Subcutaneous adipose tissue (tissue), 4 donors: ENCODE results near the gene AMBRA1. TPM values are rescaled to one million over a fixed set of nuclear protein-coding genes. Genes with fewer than 3 reads are reported as not detected.

ENCODE experiments used
- CTCF ChIP-seq: fragments of 450-650 bp; IDR thresholded peaks from one replicate; pipeline ENCODE4 v1.5.1; 2016; ENCODE audit warnings: low read depth, mild to moderate bottlenecking, control low read depth, antibody characterized with exemption, moderate library complexity
- total RNA-seq, 4 donors: library from RNA; depleted of rRNA; stranded (reverse); fragments of >200 nt; gene quantifications; one replicate each; pipeline ENCODE4 v1.1.0, GENCODE V29; 2016

AMBRA1 gene
- total RNA-seq, 4 donors from 2014 or later = 17.1 to 39.4 (median 23.5) TPM

GRCh38 chr11:46590740-46591605 lies 2.9 kb downstream of the AMBRA1 start:
- no peak for TF ChIP-seq CTCF

- TF ChIP-seq CTCF = no peak
Observed at GRCh38 chr11:46588915-46589314, 4.9 kb downstream of the AMBRA1 start.

- TF ChIP-seq CTCF = no peak
Observed at GRCh38 chr11:46588131-46588530, 5.7 kb downstream of the AMBRA1 start.

- no peak for TF ChIP-seq CTCF
Observed at GRCh38 chr11:46582588-46582987, 11.2 kb downstream of the AMBRA1 start.

- no peak for TF ChIP-seq CTCF
Observed at GRCh38 chr11:46577058-46577457, 16.8 kb downstream of the AMBRA1 start.

- no peak for TF ChIP-seq CTCF
Observed at GRCh38 chr11:46574656-46575055, 19.2 kb downstream of the AMBRA1 start.

- no peak for TF ChIP-seq CTCF
Observed at GRCh38 chr11:46570790-46571398, 22.9 kb downstream of the AMBRA1 start.
